CD4-positive, alpha-beta T cell (primary cell): ENCODE measurements around the gene RAB40C. TPM values are rescaled to one million over a fixed set of nuclear protein-coding genes. Genes with fewer than 3 reads are reported as not detected.

Experiments used
- ATAC-seq: fragments of 200-7000 bp; cut with Tn5 transposase; one replicate; pipeline ENCODE4 v1.10.0; 2022; ENCODE audit warnings: mild to moderate bottlenecking; ENCODE audit not compliant: poor library complexity
- CTCF ChIA-PET: fragments of 350-600 bp; sonication (Branson Sonifier 250); formaldehyde crosslinking; loops from one replicate; lab custom pipeline; 2021; ENCODE audit warnings: antibody characterized with exemption, inconsistent platforms; lab: Charles Lee
- POLR2A ChIA-PET: fragments of 350-600 bp; sonication (Branson Sonifier 250); formaldehyde crosslinking; loops from one replicate; lab custom pipeline; 2021; ENCODE audit warnings: antibody characterized with exemption, inconsistent platforms; lab: Charles Lee
- DNase-seq, 14 experiments: peaks; one replicate each; pipeline ENCODE4 v3.0.0-alpha.2; 2013 to 2020; ENCODE audit warnings: mixed read lengths in 2 of 14
- H3K27ac ChIP-seq, 2 donors: one replicate each; pipeline versions ENCODE4 v1.5.1 to v1.7.0; 2013; ENCODE audit warnings: low read length in 2 of 2, low read depth in 1 of 2, mild to moderate bottlenecking in 1 of 2
- H3K27me3 ChIP-seq, 2 experiments: 1 replicate in 1 of 2; 2 replicates in 1 of 2; pipeline versions ENCODE4 v1.6.1 to v1.7.0; 2013; ENCODE audit warnings: low read length in 2 of 2, control low read depth in 1 of 2, mild to moderate bottlenecking in 1 of 2, moderate library complexity in 1 of 2; ENCODE audit not compliant: insufficient read depth in 2 of 2, control insufficient read depth in 1 of 2
- H3K36me3 ChIP-seq: one replicate; pipeline ENCODE4 v1.6.1; 2013; ENCODE audit warnings: low read length, control low read depth; ENCODE audit not compliant: insufficient read depth
- H3K4me1 ChIP-seq: one replicate; pipeline ENCODE4 v1.6.1; 2013; ENCODE audit warnings: low read length, control low read depth; ENCODE audit not compliant: insufficient read depth
- H3K4me3 ChIP-seq: one replicate; pipeline ENCODE4 v1.5.1; 2013; ENCODE audit warnings: mild to moderate bottlenecking, low read length, moderate library complexity
- H3K9me3 ChIP-seq, 2 experiments: 1 replicate in 1 of 2; 2 replicates in 1 of 2; pipeline versions ENCODE4 v1.6.1 to v1.7.0; 2013; ENCODE audit warnings: low read length in 2 of 2, mild to moderate bottlenecking in 2 of 2, control low read depth in 1 of 2, moderate library complexity in 1 of 2; ENCODE audit not compliant: control insufficient read depth in 1 of 2, insufficient read depth in 1 of 2
- H3K27ac Mint-ChIP-seq: one replicate; pipeline ENCODE4 v1.8.0; 2020; ENCODE audit warnings: mixed read lengths
- H3K27me3 Mint-ChIP-seq: one replicate; pipeline ENCODE4 v1.8.0; 2021; ENCODE audit warnings: mixed read lengths
- H3K36me3 Mint-ChIP-seq: one replicate; pipeline ENCODE4 v1.8.0; 2021; ENCODE audit warnings: low read depth, mixed read lengths
- H3K4me1 Mint-ChIP-seq: one replicate; pipeline ENCODE4 v1.8.0; 2021; ENCODE audit warnings: low read depth, mixed read lengths
- H3K4me3 Mint-ChIP-seq: one replicate; pipeline ENCODE4 v1.8.0; 2020; ENCODE audit warnings: mild to moderate bottlenecking, mixed read lengths
- H3K9me3 Mint-ChIP-seq: one replicate; pipeline ENCODE4 v1.8.0; 2020; ENCODE audit warnings: mixed read lengths
- CTCF ChIP-seq: fragments of 200-600 bp; IDR thresholded peaks from one replicate; pipeline ENCODE4 v1.8.0; 2022; ENCODE audit warnings: antibody characterized with exemption, mild to moderate bottlenecking
- intact Hi-C, 2 experiments: fragments of 100-400 bp; cut with DNase I in 1 of 2; cut with micrococcal nuclease in 1 of 2; formaldehyde crosslinking; loops; one replicate each; pipeline versions ENCODE4 v1.15.1 to v1.9.0; 2023 to 2025; cut with DNase I, micrococcal nuclease
- total RNA-seq, 174 experiments: library from RNA in 2 of 174; stranded (reverse) in 2 of 174; gene quantifications; one replicate each; pipeline ENCODE4 v1.2.3 and lab custom pipeline; 2021 to 2026

Gene RAB40C
- total RNA-seq, 2 experiments from 2014 or later: 8.9 to 9.5 TPM

GRCh38 chr16:561957-562938 is 27.6 kb upstream of the RAB40C start:
- no peak for TF ChIP-seq CTCF
- H3K4me1 ChIP-seq: peaks cover 21% of the 10 kb centered on the region
- peaks cover 17 to 24% of the 10 kb centered on the region in 2 experiments for H3K27me3 ChIP-seq
- ChIA-PET POLR2A (no interaction called here), CTCF (no interaction called here)
- DNase-seq (no peak), ATAC-seq (no peak)
- H3K9me3 ChIP-seq: peaks cover 0 to 23% of the 10 kb centered on the region in 2 experiments
- no peaks in the 10 kb centered on the region for H3K36me3 ChIP-seq
- Mint-ChIP-seq H3K27ac (no peak overlapping the region), H3K27me3 (peaks cover 6% of the 10 kb centered on the region), H3K4me1 (peaks cover 13% of the 10 kb centered on the region), H3K9me3 (no peaks in the 10 kb centered on the region), H3K4me3 (no peak overlapping the region), H3K36me3 (no peaks in the 10 kb centered on the region)
- no peak overlapping the region for H3K4me3 ChIP-seq
- no peak overlapping the region for H3K27ac ChIP-seq
- intact Hi-C loops: no loop called here

- Histone ChIP-seq H3K36me3 (no peaks in the 10 kb centered on the region), H3K9me3 (peaks cover 0 to 23% of the 10 kb centered on the region in 2 experiments), H3K27me3 (peaks cover 17 to 24% of the 10 kb centered on the region in 2 experiments), H3K4me1 (peaks cover 30% of the 10 kb centered on the region), H3K27ac (no peak overlapping the region), H3K4me3 (no peak overlapping the region)
- no peak for TF ChIP-seq CTCF
- no peaks in the 10 kb centered on the region for H3K9me3 Mint-ChIP-seq
- intact Hi-C loops: no loop called here
- DNase-seq: no peak
- CTCF ChIA-PET: no interaction called here
- POLR2A ChIA-PET: no interaction called here
- H3K4me3 Mint-ChIP-seq: no peak overlapping the region
- H3K27ac Mint-ChIP-seq: no peak overlapping the region
- H3K4me1 Mint-ChIP-seq: peaks cover 14% of the 10 kb centered on the region
- peaks cover 4% of the 10 kb centered on the region for H3K27me3 Mint-ChIP-seq
- ATAC-seq: no peak
- no peaks in the 10 kb centered on the region for H3K36me3 Mint-ChIP-seq
Observed at GRCh38 chr16:563072-563644, 26.7 kb upstream of the RAB40C start.

DNA sequence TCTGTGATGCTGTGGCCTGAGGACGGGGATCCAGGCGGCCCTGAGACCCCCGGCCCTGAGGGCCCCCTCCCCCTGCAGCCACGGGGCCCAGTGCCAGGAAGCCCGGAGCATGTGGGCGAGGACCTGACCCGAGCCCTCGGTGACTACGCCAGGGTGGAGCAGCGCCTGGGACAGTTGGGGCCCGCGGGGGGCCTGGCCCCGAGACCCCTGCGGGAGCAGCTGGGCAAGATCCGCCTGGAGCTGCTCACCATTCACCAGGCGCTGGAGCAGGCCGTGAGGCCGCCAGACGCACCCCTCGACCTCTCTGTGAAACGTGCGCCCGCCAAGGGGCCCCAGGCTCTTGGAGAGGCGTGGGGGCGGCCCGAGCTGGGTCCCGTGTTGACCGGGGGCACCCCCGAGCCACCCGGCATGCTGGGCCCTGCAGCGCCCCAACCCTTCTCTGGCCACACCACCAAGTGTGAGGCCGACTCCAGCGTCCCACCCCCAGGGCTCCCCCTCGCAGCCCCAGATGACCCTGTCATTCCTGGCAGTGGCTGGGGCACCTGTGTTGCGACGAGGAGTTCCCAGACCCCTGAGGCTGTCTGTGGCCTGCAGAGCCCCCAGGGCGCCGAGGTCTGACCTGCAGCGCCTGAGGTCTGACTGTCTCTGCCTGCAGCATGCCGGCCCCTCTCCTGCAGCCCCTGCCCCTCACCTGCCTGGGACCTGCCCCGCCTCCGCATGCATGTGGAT is 25.0 kb upstream of the RAB40C start:
- Mint-ChIP-seq H3K27me3 (no peaks in the 10 kb centered on the region), H3K4me1 (peaks cover 21% of the 10 kb centered on the region), H3K4me3 (no peak overlapping the region), H3K27ac (no peak overlapping the region), H3K9me3 (no peaks in the 10 kb centered on the region), H3K36me3 (no peaks in the 10 kb centered on the region)
- H3K4me1 ChIP-seq: peaks cover 41% of the 10 kb centered on the region
- no peaks in the 10 kb centered on the region for H3K36me3 ChIP-seq
- H3K9me3 ChIP-seq: peaks cover 0 to 12% of the 10 kb centered on the region in 2 experiments
- DNase-seq: no peak
- ChIA-PET CTCF (no interaction called here), POLR2A (no interaction called here)
- H3K27ac ChIP-seq: no peak overlapping the region
- ATAC-seq: no peak
- peaks cover 7 to 9% of the 10 kb centered on the region in 2 experiments for H3K27me3 ChIP-seq
- intact Hi-C loops: no loop called here
- H3K4me3 ChIP-seq: no peak overlapping the region
- no peak for TF ChIP-seq CTCF
